Embryonic facial prominence (tissue), 1 donor: ENCODE results near the gene GRIN1.

Experiments
- DNase-seq: peaks from one replicate; pipeline ENCODE4 v3.0.0-alpha.2; 2016; ENCODE audit errors: extremely low spot score

Gene GRIN1

DNA sequence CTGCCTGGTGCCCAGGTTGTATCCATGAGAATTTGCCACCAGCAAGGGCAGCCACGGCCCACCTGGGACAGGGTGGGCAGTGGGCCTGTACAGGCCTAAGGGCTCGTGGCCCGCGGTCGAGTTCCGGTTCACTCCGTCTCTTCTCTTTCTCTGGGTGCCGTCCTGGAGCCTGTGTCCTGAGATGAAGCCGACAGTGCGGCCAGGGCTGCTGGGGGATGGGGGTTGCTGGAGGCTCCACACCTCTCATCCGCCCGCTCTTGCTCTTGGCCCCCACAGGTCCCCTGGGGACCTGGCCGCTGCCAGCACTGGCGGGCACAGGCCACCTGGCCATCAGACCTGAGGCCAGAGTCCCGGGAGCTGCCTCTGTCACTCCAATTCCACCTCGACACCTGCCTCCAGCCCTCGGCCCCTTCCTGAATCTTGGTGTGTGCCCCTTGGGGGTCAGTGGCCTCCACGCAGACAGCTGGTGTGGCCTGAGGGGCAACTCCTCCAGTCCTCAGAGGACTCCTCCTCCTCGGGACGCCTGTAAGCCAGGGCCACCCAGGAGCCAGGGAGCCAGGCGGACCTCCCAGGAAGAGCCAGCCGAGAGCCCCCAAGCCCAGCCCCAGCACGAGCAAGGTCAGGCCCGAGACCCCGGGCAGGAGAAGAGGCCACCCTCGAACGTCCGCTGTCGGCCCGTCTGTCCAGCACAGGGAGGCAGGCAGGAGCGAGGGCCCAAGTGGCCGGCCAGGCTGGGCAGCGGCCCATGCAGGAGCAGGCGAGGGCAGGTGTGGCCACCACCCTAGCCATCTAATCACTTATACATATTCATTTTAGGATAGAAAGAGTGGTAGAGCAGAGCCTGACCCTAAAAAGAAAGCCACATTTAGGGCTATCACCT lies 25.7 kb downstream of the GRIN1 start:
- DNase-seq = no peak

GRCh38 chr9:137165250-137165836 lies 26.4 kb downstream of the GRIN1 start:
- no peak for DNase-seq

DNA sequence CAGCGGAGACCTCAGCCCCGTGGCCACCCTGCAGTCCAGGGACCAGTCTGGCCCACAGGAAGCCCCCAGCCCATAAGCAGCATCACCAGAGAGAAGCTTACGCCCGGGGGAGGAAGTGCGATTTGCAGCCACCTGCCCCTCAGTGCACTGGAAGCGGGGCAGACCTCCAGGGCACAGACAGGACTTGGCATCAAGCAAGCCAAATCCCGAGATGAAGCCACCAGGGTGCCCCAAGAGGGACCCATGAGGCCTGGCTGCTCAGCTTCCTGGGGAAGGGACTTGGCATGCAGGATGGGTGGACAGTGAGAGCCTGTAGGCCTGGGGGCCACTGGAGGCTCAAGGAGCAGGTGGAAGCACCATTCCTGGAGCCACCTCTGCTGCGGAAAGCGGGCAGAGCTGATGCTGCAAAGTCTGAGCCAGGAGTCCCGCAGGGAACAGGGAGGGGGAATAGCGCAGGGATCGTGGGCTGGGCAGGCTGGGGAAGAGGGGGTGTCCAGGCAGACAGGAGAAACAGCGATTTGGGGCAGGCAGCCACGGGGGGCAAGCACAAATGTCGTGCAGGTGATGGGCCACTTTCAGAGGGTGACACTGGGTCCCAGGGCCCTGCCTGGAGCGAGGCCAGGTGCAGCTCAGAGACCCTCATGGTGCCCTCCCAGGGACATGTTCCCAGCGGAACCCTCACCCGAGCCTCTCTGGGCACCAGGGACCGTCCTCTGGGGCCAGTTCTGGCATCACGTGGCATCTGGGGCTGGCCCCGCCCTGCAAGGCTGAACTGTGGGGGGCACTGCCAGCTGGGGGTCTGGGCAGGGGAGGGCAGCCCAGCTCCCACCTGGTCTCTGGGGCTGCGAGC lies 27.7 kb downstream of the GRIN1 start:
- no peak for DNase-seq

DNA sequence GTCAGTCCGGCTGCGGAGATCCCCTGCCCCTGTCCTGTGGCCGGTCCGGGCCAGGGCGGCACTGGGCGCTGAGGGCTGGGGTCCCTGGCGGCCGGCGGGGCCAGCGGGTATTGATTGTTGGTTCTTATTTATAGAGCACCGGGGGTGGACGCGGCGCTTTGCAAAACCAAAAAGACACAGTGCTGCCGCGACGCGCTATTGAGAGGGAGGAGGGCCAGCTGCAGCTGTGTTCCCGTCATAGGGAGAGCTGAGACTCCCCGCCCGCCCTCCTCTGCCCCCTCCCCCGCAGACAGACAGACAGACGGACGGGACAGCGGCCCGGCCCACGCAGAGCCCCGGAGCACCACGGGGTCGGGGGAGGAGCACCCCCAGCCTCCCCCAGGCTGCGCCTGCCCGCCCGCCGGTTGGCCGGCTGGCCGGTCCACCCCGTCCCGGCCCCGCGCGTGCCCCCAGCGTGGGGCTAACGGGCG lies 28.4 kb downstream of the GRIN1 start:
- DNase-seq = no peak

GRCh38 chr9:137167747-137168572 lies 29.0 kb downstream of the GRIN1 start:
- DNase-seq = no peak

GRCh38 chr9:137168573-137168903 lies 29.6 kb downstream of the GRIN1 start:
- no peak for DNase-seq

- no peak for DNase-seq
Measured at GRCh38 chr9:137168904-137169856, 30.2 kb downstream of the GRIN1 start.

DNA sequence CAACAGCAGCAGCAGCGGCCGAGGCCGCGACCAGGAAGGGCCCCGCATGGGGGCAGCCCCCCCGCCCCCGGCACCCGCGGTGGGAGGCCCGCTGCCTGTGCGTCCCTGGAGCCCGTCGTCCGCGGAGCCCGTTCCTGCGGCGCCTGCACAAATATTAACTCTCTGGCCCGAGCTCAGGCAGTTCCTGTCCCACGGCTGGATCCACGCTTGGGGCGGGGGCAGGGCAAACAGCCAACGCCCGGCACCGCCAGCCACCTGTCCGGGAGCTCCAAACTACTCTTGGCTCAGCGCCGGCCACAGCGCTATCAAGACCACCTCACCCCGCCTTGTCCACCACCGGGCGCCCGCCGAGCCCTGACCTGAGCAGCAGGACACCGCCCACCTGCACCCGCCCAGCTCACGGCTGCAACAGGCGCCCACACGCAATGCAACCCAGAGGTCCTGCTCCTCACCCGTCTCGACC lies 31.0 kb downstream of the GRIN1 start, which contains the start of gene LRRC26:
TSS of gene LRRC26 (minus strand) at position 156 of the 463 bp plus-strand sequence. CDS start at position 48, 108 bp downstream.
- no peak for DNase-seq

DNA sequence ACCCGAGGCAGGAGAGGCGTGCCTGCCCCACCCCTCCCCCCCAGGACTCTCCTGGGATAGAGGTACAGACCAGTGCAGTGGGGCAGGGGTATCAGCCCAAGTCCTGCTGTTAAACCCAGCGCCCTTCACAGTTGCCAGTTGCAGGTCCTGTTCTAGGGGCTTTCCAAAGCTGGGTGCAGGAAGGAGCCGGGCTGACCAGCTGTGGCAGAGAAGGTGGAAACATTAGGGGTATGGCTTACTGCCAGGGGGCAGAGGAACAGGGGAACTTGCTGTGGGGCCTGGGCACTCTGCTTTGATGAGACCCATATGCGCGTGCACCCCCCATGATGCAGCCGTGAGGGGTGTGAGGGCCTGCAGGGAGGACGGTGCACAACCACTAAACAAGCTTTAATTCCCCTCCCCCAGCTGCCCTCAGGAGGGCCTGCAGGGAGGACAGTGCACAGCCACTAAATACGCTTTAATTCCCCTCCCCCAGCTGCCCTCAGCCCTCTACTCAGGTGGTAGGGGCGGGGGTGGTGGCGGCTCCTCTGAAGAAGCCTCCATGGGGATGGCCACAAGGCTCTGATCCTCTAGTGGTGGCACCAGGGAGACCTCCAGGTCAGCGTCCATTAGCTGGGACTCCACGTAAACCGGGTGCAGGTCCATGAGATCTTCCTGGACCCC lies 31.7 kb downstream of the GRIN1 start:
- no peak for DNase-seq

DNA sequence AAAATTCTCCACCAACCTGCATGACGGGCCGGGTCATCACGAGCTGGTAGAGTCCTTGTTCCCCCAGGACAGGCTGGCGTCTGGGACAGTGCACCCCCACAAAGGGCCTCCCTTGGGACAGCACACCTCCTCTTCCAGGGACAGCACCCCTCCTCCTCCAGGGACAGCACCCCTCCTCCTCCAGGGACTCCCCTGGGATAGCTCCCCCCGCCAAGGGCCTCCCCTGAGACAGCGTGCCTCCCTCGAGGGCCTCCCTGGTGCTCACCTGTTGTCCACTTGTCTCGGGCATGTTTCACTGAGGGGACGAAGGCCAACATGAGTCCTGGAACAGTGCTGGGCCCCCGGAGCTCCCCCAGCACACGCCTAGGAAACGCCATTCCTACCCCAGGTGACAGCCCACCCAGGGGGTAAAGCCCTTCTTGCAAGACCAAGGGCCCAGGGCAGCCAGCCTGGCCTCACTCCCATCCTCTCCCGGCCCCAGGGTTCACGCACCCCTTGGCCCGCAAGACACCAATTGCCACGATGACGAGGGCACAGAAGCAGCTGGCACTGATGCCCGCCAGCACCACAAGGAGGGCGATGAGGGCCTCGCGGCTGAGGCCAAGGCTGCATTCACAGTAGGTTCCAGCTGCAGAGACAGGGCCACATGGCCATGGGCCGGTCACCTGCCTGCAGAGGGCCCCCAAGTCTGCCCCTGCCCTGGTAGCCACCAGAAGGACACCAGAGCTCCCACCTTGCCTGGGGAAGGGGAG lies 32.4 kb downstream of the GRIN1 start:
- no peak for DNase-seq

- DNase-seq = no peak
Measured at GRCh38 chr9:137172901-137173795, 34.2 kb downstream of the GRIN1 start.

GRCh38 chr9:137173796-137174664 lies 35.1 kb downstream of the GRIN1 start:
- DNase-seq = no peak

DNA sequence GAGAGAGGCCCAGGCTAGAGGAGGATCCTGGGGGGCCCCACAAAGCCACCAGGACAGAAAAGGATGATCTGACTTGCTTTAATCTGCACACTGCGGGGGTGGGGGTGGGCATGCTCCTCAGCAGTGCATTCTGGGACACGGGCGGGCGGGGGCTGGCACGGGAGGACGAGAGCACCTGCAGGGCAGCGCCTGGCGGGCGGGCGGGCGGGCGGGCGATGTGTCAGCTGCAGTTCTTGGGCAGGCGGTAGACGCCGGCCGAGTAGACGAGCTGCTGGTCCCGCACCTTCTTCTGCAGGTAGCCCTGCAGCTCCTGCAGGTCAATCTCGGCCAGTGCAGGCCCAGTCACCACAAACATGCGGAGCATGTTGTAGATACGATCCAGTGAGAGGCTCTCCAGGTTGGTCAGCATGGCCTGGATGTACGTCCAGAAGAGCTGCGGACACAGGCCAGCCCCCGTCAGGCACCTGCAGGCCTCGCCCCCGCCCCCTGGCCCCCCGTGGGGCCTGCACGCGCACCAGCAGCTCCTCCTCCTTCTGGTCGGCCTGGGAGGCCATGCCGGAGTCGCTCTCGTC lies 35.9 kb downstream of the GRIN1 start:
- no peak for DNase-seq

DNA sequence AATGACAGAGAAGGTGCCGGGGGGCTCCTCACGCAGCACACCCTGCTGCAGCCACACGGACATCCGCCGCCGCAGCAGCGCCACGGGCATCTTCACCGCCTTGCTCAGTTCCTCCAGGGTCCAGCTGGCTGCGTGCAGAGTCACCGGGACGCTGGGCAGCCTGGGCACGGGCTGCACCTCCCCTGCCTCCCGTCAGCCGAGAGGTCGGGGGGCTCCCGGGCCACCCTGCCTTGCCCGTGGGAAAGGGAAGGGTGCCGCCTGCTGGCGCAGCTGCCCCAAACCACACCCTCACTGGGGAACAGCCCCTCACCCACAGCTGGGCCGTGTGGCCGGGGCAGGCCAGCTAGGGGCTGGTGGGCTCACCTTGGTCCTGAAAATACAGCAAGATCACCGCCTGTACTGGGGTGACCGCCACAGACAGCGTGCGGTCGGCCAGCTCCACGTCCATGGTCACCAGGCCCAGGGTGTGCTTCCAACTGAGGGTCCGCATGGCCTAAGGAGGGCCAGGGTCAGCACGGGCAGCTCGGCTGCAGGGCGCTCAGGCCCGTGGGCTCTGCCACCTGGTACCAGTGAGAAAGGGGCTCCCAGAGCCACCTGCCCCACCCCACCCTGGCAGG lies 36.5 kb downstream of the GRIN1 start:
- DNase-seq = no peak

GRCh38 chr9:137176302-137177182 lies 37.6 kb downstream of the GRIN1 start:
- DNase-seq = no peak
